Limb (tissue), 2 donors: ENCODE data around the gene CCDC92.

Experiments
- DNase-seq, 2 donors: peaks; one replicate each; pipeline ENCODE4 v3.0.0-alpha.2; 2016; ENCODE audit errors: extremely low spot score in 2 of 2

The CCDC92 gene

GRCh38 chr12:123891516-123892179, 81.0 kb downstream of the CCDC92 start:
- DNase-seq = no peak

- DNase-seq = no peak
These were observed 81.6 kb downstream of the CCDC92 start for GRCh38 chr12:123891011-123891410.

GRCh38 chr12:123890536-123890902, 82.1 kb downstream of the CCDC92 start:
- DNase-seq = no peak

DNA sequence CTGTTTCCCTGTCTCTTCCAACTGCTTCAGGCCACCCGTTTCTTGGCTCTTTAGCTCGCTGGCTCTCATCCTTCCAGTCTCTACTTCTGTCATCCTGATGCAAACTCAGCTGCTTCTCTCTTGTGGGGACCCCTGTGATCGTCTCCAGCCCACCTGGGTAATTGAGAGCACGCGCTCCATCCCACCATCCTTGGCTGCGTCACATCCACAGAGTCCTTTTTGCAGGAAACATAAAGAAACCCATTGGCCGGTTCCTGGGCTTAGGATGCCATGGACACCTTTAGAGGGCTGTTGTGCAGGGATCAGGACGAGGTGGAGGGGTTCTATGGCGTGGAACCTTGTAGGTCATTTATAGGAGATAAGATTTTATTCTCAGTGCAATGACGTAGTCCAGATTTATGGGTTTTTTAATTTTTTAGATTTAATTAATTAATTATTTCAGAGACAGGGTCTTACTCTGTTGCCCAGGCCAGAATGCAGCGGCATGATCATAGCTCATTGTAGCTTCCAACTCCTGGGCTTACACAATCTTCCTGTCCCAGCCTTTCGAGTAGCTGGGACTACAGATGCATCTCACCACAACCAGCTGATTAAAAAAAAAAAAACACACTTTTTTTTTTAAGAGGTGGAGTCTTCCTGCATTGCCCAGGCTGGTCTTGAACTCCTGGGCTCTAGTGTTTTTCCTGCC, 82.6 kb downstream of the CCDC92 start:
- DNase-seq = no peak

- DNase-seq = no peak
These were observed 83.6 kb downstream of the CCDC92 start for GRCh38 chr12:123888989-123889388.

GRCh38 chr12:123886931-123887582, 85.6 kb downstream of the CCDC92 start:
- no peak for DNase-seq

GRCh38 chr12:123886258-123886657, 86.4 kb downstream of the CCDC92 start:
- DNase-seq = no peak
